B cell (primary cell): ENCODE measurements around the gene GLP2R.

Experiments
- CTCF ChIP-seq: fragments of 200-600 bp; IDR thresholded peaks from one replicate; pipeline ENCODE4 v1.8.0; 2022; ENCODE audit warnings: antibody characterized with exemption, mild to moderate bottlenecking
- EZH2 ChIP-seq: IDR thresholded peaks from 2 replicates; pipeline ENCODE4 v1.6.1; 2012; ENCODE audit warnings: borderline replicate concordance, low read depth, mild to moderate bottlenecking, moderate library complexity, low read length; ENCODE audit not compliant: insufficient read depth, poor library complexity, severe bottlenecking

DNA sequence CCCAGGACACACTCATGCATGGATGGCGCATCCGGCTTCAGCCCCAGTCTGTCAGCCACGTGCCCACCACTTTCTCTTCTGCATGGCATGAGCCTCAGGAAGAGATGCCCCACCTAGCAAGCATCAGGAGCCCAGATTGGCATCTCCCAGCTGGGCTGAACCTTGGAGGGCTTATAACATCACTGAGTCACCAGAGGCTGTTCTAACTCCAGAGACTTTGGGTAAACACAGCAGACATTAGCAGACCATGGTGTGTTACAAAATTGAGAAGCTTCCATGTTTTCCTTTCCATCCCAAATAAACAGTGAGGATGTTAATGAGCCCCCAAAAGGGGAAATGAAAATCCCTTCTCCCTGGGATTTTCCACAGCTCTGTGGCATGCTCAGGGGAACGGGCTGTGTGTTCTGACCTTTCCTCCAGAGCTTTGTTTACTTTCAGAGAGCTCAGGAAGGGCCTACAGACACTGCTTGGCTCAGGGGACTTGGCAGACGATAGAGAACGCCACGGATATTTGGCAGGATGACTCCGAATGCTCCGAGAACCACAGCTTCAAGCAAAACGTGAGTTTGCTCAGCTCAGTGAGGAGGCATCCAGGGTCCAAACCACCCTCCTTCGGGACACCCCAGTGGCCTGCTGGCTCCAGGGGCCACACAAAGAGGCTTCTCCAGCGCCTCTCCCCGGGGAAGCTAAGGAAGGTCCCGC, 16.5 kb downstream of the GLP2R start:
- TF ChIP-seq CTCF (no peak), EZH2 (no peak)
